Spleen (tissue), 11 donors: ENCODE results near the gene ST6GALNAC5. TPM values are rescaled to one million over a fixed set of nuclear protein-coding genes. Genes with fewer than 3 reads are reported as not detected.

Experiments
- DNase-seq: peaks from one replicate; pipeline ENCODE4 v3.0.0-alpha.2; 2020
- H3K27ac ChIP-seq, 8 donors: fragments of 200-600 bp; sonication (generic) in 7 of 8; 1 replicate in 4 of 8; 2 replicates in 4 of 8; pipeline versions ENCODE4 v1.5.0 to v1.8.0; 2016 to 2021; ENCODE audit warnings: inconsistent platforms in 4 of 8, mild to moderate bottlenecking in 4 of 8, moderate library complexity in 1 of 8
- H3K27me3 ChIP-seq, 7 donors: fragments of 200-600 bp; sonication (generic) in 6 of 7; replicated peaks in 1 of 7; 1 replicate in 4 of 7; 2 replicates in 3 of 7; pipeline versions ENCODE4 v1.5.0 to v1.8.0; 2016 to 2021; ENCODE audit warnings: inconsistent platforms in 3 of 7, mild to moderate bottlenecking in 1 of 7
- H3K36me3 ChIP-seq, 6 donors: fragments of 200-600 bp; sonication (generic) in 5 of 6; 1 replicate in 4 of 6; 2 replicates in 2 of 6; pipeline versions ENCODE4 v1.5.0 to v1.8.0; 2016 to 2021; ENCODE audit warnings: inconsistent platforms in 2 of 6
- H3K4me1 ChIP-seq, 6 donors: fragments of 200-600 bp; sonication (generic) in 5 of 6; 1 replicate in 3 of 6; 2 replicates in 3 of 6; pipeline versions ENCODE4 v1.5.0 to v1.8.0; 2016 to 2021; ENCODE audit warnings: inconsistent platforms in 3 of 6
- H3K4me3 ChIP-seq, 8 donors: fragments of 200-600 bp; sonication (generic) in 7 of 8; 1 replicate in 4 of 8; 2 replicates in 4 of 8; pipeline versions ENCODE4 v1.5.0 to v1.8.0; 2016 to 2021; ENCODE audit warnings: inconsistent platforms in 4 of 8, mild to moderate bottlenecking in 4 of 8, moderate library complexity in 2 of 8
- H3K9me3 ChIP-seq, 8 donors: fragments of 200-600 bp; sonication (generic) in 7 of 8; 1 replicate in 4 of 8; 2 replicates in 4 of 8; pipeline versions ENCODE4 v1.5.0 to v1.8.0; 2016 to 2021; ENCODE audit warnings: inconsistent platforms in 4 of 8
- POLR2A ChIP-seq, 3 donors: fragments of 450-650 bp; IDR thresholded peaks; one replicate each; pipeline ENCODE4 v1.5.1; 2017; ENCODE audit warnings: antibody characterized with exemption in 3 of 3, mild to moderate bottlenecking in 1 of 3
- POLR2AphosphoS5 ChIP-seq, 3 donors: sonication (generic); formaldehyde crosslinking; IDR thresholded peaks; one replicate each; pipeline ENCODE4 v1.5.1; 2017; ENCODE audit warnings: antibody characterized with exemption in 3 of 3
- WGBS, 5 donors: extraction: QIAGEN DNeasy Blood & Tissue Kit in 3 of 5; methylation state at CpG; one replicate each; pipeline versions ENCODE4 v1.1.5 to v1.1.7; 2013 to 2018; 5-methylcytosine and 5-hydroxymethylcytosine counted together
- intact Hi-C: fragments of 100-400 bp; cut with DNase I; formaldehyde crosslinking; loops from one replicate; pipeline ENCODE4 v1.15.0; 2023; ENCODE audit warnings: low total_unique reads
- polyA plus RNA-seq, 3 donors: library from polyadenylated mRNA; stranded (reverse); fragments of 200-250 nt; gene quantifications; one replicate each; pipeline ENCODE4 v1.2.1, GENCODE V29; 2013
- total RNA-seq, 7 donors: library from RNA; depleted of rRNA in 3 of 7; stranded (reverse); fragments of >200 nt in 3 of 7; fragmentation: NEBNext Ultra II Directional in 4 of 7; extraction: Animal tissue kit (Norgen Biotek cat#: 25700) in 4 of 7; gene quantifications; one replicate each; pipeline versions ENCODE4 v1.1.0 to v1.2.1, GENCODE V29; 2016 to 2021
- TF ChIP-seq, protein P1 (sequence below), 11 experiments: fragments of 200-600 bp in 7 of 11; fragments of 450-650 bp in 4 of 11; sonication (generic) in 4 of 11; IDR thresholded peaks in 8 of 11; conservative IDR thresholded peaks in 3 of 11; 1 replicate in 7 of 11; 2 replicates in 4 of 11; pipeline versions ENCODE4 v1.4.0 to v1.8.0; 2016 to 2021; ENCODE audit warnings: antibody characterized with exemption in 11 of 11, inconsistent platforms in 4 of 11, mild to moderate bottlenecking in 1 of 11
- donor health status: healthy with polysubstance abuse.
- donor health status: DM: no; HTN: no; CAD: no; lungs with moderate emphysema.
- donor health status: DM: no; HTN: no; CAD: no.
- donor health status: Bipolar disorder and iron deficiency.
- donor health status: healthy.
- donor health status: DM: no; HTN: no; CAD: no.
- donor health status: DM: yes; HTN: yes; CAD: no.

ST6GALNAC5 gene
- total and polyA plus RNA-seq, 10 donors = 0.15 to 2.3 (median 1.6) TPM

DNA sequence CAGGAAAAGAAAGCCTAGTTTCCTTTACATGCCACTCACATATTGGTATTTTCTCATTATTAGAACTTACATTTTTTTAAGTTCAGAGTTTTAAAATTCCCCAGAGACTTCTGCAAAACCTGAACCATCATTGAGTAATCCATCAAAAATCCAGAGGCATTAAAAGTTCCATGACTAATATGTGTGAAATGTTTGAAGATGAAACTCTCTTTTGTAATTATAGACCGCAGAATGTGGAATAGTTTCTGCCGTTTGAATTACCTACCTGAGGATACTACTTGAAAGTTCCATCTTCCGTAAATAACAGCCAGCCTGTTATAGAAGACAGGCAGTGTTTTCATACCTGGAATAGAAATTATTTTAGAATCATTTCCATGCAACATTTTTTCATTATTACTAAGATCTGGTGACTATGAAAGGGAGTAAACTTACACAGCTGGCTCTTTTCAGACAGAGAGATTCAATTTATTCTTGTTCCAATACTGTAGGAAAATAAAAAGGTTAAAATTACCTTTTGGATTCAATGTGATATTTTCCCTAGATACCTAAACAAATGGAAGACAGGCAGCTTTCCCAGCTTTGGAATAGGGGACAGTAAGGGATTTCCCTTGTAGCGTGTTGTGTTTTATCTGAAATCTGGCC is 131.4 kb downstream of the ST6GALNAC5 start:
- no peaks in the 10 kb centered on the region for H3K9me3 ChIP-seq
- H3K27me3 ChIP-seq = no peaks in the 10 kb centered on the region
- H3K27ac ChIP-seq = no peak overlapping the region
- intact Hi-C loops = no loop called here
- H3K36me3 ChIP-seq = no peaks in the 10 kb centered on the region
- no peak overlapping the region for H3K4me3 ChIP-seq
- H3K4me1 ChIP-seq = no peaks in the 10 kb centered on the region
- DNase-seq = no peak
- TF ChIP-seq POLR2AphosphoS5 (IDR thresholded peaks at IDR 0.05) (no peak), POLR2A (IDR thresholded peaks at IDR 0.05) (no peak)
- TF ChIP-seq, protein P1, sequence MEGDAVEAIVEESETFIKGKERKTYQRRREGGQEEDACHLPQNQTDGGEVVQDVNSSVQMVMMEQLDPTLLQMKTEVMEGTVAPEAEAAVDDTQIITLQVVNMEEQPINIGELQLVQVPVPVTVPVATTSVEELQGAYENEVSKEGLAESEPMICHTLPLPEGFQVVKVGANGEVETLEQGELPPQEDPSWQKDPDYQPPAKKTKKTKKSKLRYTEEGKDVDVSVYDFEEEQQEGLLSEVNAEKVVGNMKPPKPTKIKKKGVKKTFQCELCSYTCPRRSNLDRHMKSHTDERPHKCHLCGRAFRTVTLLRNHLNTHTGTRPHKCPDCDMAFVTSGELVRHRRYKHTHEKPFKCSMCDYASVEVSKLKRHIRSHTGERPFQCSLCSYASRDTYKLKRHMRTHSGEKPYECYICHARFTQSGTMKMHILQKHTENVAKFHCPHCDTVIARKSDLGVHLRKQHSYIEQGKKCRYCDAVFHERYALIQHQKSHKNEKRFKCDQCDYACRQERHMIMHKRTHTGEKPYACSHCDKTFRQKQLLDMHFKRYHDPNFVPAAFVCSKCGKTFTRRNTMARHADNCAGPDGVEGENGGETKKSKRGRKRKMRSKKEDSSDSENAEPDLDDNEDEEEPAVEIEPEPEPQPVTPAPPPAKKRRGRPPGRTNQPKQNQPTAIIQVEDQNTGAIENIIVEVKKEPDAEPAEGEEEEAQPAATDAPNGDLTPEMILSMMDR (IDR thresholded peaks at IDR 0.05 in 8 of 11, conservative IDR thresholded peaks at IDR 0.05 in 3 of 11) = no peak
- 87 to 95% (median 90%) methylated on average over 4 of the region's 4 CpGs for WGBS, 5 donors

DNA sequence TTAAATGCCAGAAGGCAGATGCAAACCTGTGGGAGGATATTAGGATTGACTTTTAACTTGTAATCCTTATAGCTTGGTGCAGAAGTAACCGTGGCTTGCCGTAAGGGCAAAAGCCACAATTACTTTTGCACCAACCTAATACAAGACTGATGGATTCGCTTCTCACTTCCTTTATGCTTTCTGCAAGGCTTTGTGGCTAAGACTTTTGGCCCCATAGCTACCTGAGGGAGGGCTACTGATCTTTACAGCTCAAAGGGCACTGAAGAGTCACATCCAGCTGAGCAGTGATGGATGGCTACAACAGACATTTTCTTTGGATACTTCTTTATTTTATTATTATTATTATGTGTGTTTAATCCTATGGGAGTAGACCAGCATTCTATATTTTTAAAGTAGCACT is 140.4 kb downstream of the ST6GALNAC5 start:
- Histone ChIP-seq H3K27ac (no peak overlapping the region), H3K4me1 (no peaks in the 10 kb centered on the region), H3K4me3 (no peak overlapping the region), H3K27me3 (no peaks in the 10 kb centered on the region), H3K9me3 (no peaks in the 10 kb centered on the region), H3K36me3 (no peaks in the 10 kb centered on the region)
- TF ChIP-seq, protein P1 (IDR thresholded peaks at IDR 0.05 in 8 of 11, conservative IDR thresholded peaks at IDR 0.05 in 3 of 11) = no peak
- TF ChIP-seq POLR2AphosphoS5 (IDR thresholded peaks at IDR 0.05) (no peak), POLR2A (IDR thresholded peaks at IDR 0.05) (no peak)
- no peak for DNase-seq
- intact Hi-C loops = no loop called here
- WGBS, 5 donors = 75 to 85% (median 82%) methylated on average over 3 of the region's 3 CpGs

DNA sequence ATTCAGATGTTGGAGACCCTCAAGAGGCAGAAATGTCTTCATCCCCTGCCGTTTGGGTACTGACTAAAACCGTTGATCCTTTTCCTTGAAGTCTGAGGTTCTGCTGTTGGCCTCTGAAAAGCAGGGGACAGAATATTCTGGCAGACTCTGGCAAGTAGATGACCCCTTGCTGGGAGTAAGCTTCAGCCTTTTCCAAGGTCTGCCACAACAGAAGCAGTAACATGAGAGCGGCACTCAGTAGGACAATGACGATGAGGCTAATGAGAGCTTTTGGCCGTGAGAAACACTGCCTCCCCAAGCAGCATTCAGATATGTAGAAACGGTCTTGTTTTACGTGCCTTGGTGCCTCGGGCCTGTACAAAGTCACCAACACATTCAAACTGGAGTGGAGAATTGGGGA is 143.7 kb downstream of the ST6GALNAC5 start:
- H3K27ac ChIP-seq = no peak overlapping the region
- WGBS, 5 donors = 80 to 89% (median 83%) methylated on average over 8 of the region's 8 CpGs
- TF ChIP-seq, protein P1 (IDR thresholded peaks at IDR 0.05 in 8 of 11, conservative IDR thresholded peaks at IDR 0.05 in 3 of 11) = no peak
- TF ChIP-seq POLR2A (IDR thresholded peaks at IDR 0.05) = no peak
- no peak for TF ChIP-seq POLR2AphosphoS5 (IDR thresholded peaks at IDR 0.05)
- no peaks in the 10 kb centered on the region for H3K4me1 ChIP-seq
- H3K4me3 ChIP-seq = no peak overlapping the region
- no peak for DNase-seq
- H3K36me3 ChIP-seq = no peaks in the 10 kb centered on the region
- intact Hi-C loops = no loop called here
- H3K27me3 ChIP-seq = peaks cover 0 to 3% (median 0%) of the 10 kb centered on the region in 7 donors
- no peaks in the 10 kb centered on the region for H3K9me3 ChIP-seq

DNA sequence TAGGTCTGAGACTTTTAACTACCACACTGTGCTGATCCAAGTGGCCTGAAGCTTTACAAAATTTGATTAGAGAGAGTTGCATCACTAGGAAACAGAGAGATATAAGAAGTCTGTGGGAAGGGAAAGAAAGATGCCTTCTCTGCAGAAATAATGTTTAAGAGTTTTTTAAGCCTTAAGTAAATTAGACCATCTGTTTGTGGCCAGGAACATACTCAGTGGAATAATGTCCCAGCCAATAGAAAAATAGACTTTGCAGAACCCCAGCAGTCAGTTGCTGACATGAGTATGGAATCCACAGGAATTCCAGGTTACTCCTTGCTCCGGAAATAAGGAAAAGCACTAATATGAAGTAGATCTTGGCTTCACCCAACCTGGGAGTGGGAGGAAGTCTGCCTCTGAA is 144.8 kb downstream of the ST6GALNAC5 start:
- Histone ChIP-seq H3K4me1 (no peaks in the 10 kb centered on the region), H3K4me3 (no peak overlapping the region), H3K9me3 (no peaks in the 10 kb centered on the region), H3K36me3 (no peaks in the 10 kb centered on the region), H3K27ac (no peak overlapping the region), H3K27me3 (peaks cover 0 to 4% (median 0%) of the 10 kb centered on the region in 7 donors)
- DNase-seq = no peak
- 78 to 89% (median 81%) methylated on average over 1 of the region's 1 CpG for WGBS, 5 donors
- no peak for TF ChIP-seq POLR2AphosphoS5 (IDR thresholded peaks at IDR 0.05)
- intact Hi-C loops = no loop called here
